Measurements from ENCODE around the gene NIPAL3.

DNA sequence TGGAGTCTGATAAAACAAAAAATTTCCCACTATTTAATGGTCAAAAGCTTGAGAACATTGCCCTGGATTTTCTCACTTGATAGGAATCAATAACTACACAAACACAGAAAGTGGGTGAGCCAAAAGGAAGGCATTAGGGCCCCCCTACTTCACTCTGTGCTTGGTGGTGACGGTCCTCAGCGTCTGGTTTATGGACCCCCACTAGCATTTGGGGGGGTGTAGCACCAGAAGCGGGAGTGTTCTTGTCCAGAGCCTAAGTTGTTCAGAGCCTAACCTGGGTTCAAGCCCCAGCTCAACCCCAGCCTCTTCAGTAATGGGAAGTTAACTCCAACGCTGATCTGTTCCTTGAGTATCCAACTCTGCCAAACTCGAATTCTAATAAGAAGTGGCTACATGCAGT, 35.1 kb upstream of the NIPAL3 start:
- TF ChIP-seq GATA3 (IDR thresholded peaks at IDR 0.05; ENCODE audit: low read depth, low read length) (no peak), GATA2 (IDR thresholded peaks at IDR 0.05; ENCODE audit: low read depth, low read length) (no peak)

Measured in SH-SY5Y (cell line).